ENCODE data around the gene PARD3B. TPM values are rescaled to one million over a fixed set of nuclear protein-coding genes. Genes with fewer than 3 reads are reported as not detected.

PARD3B gene
- total and polyA plus RNA-seq, 2 experiments from 2014 or later: 3.5 to 4.4 TPM

DNA sequence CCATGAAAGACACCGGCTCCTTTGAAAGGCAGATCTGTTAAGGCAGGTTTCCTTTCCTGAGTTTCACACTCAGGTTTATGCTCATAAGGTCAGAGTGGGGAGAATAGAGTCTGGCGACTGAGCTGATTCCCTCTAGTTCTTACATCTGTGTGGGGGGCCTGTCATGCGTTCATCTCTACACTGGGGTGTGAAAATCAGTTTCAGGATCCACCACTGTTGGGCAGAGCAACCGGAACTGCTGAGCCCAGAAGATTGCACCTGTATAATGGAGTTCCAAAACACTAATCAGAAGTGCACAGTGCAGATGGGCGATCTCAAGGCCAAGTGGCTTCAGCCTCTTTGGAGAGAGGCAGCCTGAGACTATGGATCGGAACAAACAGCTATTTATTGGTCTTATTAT, 955.7 kb downstream of the PARD3B start:
- H3K4me2 ChIP-seq: no peak overlapping the region
- H3K27me3 Mint-ChIP-seq (ENCODE audit: insufficient read depth, low read depth, poor library complexity): no peaks in the 10 kb centered on the region
- H3K27ac Mint-ChIP-seq: no peak overlapping the region

More for the DNA sequence above, 955.7 kb downstream of the PARD3B start:
- Histone ChIP-seq H3F3A (replicated peaks; ENCODE audit: low read depth) (no peaks in the 10 kb centered on the region), H4K20me1 (replicated peaks; ENCODE audit: insufficient read depth) (no peaks in the 10 kb centered on the region), H3K4me1 (ENCODE audit: insufficient read depth) (no peaks in the 10 kb centered on the region), H3K36me3 (ENCODE audit: insufficient read depth) (no peaks in the 10 kb centered on the region), H3K9me2 (ENCODE audit: insufficient read depth) (0 out of 2 replicates have a peak, but pooled peaks cover 2% of the 10 kb centered on the region), H3K79me2 (replicated peaks; ENCODE audit: insufficient read depth) (no peaks in the 10 kb centered on the region), H3K27ac (ENCODE audit: low read depth) (no peak overlapping the region), H3K4me3 (no peak overlapping the region), H3K27me3 (ENCODE audit: insufficient read depth) (no peaks in the 10 kb centered on the region), H2AFZ (no peak overlapping the region)
- DNase-seq (ENCODE audit: low spot score) (no peak), ATAC-seq (no peak)
- TF ChIP-seq POLR2AphosphoS5 (IDR thresholded peaks at IDR 0.05; ENCODE audit: low read depth): no peak
- no peak for TF ChIP-seq EZH2phosphoT487 (IDR thresholded peaks at IDR 0.05; ENCODE audit: unreplicated experiment)
- no peak for TF ChIP-seq CREB1 (CRISPR knock-in tag; IDR thresholded peaks at IDR 0.05; ENCODE audit: low read depth)
- TF ChIP-seq, protein P1, sequence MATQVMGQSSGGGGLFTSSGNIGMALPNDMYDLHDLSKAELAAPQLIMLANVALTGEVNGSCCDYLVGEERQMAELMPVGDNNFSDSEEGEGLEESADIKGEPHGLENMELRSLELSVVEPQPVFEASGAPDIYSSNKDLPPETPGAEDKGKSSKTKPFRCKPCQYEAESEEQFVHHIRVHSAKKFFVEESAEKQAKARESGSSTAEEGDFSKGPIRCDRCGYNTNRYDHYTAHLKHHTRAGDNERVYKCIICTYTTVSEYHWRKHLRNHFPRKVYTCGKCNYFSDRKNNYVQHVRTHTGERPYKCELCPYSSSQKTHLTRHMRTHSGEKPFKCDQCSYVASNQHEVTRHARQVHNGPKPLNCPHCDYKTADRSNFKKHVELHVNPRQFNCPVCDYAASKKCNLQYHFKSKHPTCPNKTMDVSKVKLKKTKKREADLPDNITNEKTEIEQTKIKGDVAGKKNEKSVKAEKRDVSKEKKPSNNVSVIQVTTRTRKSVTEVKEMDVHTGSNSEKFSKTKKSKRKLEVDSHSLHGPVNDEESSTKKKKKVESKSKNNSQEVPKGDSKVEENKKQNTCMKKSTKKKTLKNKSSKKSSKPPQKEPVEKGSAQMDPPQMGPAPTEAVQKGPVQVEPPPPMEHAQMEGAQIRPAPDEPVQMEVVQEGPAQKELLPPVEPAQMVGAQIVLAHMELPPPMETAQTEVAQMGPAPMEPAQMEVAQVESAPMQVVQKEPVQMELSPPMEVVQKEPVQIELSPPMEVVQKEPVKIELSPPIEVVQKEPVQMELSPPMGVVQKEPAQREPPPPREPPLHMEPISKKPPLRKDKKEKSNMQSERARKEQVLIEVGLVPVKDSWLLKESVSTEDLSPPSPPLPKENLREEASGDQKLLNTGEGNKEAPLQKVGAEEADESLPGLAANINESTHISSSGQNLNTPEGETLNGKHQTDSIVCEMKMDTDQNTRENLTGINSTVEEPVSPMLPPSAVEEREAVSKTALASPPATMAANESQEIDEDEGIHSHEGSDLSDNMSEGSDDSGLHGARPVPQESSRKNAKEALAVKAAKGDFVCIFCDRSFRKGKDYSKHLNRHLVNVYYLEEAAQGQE (IDR thresholded peaks at IDR 0.05; ENCODE audit: unreplicated experiment): no peak
- TF ChIP-seq, protein P2, sequence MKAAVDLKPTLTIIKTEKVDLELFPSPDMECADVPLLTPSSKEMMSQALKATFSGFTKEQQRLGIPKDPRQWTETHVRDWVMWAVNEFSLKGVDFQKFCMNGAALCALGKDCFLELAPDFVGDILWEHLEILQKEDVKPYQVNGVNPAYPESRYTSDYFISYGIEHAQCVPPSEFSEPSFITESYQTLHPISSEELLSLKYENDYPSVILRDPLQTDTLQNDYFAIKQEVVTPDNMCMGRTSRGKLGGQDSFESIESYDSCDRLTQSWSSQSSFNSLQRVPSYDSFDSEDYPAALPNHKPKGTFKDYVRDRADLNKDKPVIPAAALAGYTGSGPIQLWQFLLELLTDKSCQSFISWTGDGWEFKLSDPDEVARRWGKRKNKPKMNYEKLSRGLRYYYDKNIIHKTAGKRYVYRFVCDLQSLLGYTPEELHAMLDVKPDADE (IDR thresholded peaks at IDR 0.05): no peak
- no peak for TF ChIP-seq NANOG (IDR thresholded peaks at IDR 0.05; ENCODE audit: borderline replicate concordance)
- no peak for TF ChIP-seq EZH2 (IDR thresholded peaks at IDR 0.05; ENCODE audit: low read depth, unreplicated experiment)
- TF ChIP-seq, protein P3, sequence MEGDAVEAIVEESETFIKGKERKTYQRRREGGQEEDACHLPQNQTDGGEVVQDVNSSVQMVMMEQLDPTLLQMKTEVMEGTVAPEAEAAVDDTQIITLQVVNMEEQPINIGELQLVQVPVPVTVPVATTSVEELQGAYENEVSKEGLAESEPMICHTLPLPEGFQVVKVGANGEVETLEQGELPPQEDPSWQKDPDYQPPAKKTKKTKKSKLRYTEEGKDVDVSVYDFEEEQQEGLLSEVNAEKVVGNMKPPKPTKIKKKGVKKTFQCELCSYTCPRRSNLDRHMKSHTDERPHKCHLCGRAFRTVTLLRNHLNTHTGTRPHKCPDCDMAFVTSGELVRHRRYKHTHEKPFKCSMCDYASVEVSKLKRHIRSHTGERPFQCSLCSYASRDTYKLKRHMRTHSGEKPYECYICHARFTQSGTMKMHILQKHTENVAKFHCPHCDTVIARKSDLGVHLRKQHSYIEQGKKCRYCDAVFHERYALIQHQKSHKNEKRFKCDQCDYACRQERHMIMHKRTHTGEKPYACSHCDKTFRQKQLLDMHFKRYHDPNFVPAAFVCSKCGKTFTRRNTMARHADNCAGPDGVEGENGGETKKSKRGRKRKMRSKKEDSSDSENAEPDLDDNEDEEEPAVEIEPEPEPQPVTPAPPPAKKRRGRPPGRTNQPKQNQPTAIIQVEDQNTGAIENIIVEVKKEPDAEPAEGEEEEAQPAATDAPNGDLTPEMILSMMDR (conservative IDR thresholded peaks at IDR 0.05; ENCODE audit: low read depth in 2 of 2): no peak
- TF ChIP-seq ZNF114 (CRISPR knock-in tag; IDR thresholded peaks at IDR 0.05): no peak
- TF ChIP-seq JUNB (IDR thresholded peaks at IDR 0.05; ENCODE audit: unreplicated experiment): no peak
- no peak for TF ChIP-seq ZNF331 (CRISPR knock-in tag; IDR thresholded peaks at IDR 0.05; ENCODE audit: low read depth)
- TF ChIP-seq, protein P4, sequence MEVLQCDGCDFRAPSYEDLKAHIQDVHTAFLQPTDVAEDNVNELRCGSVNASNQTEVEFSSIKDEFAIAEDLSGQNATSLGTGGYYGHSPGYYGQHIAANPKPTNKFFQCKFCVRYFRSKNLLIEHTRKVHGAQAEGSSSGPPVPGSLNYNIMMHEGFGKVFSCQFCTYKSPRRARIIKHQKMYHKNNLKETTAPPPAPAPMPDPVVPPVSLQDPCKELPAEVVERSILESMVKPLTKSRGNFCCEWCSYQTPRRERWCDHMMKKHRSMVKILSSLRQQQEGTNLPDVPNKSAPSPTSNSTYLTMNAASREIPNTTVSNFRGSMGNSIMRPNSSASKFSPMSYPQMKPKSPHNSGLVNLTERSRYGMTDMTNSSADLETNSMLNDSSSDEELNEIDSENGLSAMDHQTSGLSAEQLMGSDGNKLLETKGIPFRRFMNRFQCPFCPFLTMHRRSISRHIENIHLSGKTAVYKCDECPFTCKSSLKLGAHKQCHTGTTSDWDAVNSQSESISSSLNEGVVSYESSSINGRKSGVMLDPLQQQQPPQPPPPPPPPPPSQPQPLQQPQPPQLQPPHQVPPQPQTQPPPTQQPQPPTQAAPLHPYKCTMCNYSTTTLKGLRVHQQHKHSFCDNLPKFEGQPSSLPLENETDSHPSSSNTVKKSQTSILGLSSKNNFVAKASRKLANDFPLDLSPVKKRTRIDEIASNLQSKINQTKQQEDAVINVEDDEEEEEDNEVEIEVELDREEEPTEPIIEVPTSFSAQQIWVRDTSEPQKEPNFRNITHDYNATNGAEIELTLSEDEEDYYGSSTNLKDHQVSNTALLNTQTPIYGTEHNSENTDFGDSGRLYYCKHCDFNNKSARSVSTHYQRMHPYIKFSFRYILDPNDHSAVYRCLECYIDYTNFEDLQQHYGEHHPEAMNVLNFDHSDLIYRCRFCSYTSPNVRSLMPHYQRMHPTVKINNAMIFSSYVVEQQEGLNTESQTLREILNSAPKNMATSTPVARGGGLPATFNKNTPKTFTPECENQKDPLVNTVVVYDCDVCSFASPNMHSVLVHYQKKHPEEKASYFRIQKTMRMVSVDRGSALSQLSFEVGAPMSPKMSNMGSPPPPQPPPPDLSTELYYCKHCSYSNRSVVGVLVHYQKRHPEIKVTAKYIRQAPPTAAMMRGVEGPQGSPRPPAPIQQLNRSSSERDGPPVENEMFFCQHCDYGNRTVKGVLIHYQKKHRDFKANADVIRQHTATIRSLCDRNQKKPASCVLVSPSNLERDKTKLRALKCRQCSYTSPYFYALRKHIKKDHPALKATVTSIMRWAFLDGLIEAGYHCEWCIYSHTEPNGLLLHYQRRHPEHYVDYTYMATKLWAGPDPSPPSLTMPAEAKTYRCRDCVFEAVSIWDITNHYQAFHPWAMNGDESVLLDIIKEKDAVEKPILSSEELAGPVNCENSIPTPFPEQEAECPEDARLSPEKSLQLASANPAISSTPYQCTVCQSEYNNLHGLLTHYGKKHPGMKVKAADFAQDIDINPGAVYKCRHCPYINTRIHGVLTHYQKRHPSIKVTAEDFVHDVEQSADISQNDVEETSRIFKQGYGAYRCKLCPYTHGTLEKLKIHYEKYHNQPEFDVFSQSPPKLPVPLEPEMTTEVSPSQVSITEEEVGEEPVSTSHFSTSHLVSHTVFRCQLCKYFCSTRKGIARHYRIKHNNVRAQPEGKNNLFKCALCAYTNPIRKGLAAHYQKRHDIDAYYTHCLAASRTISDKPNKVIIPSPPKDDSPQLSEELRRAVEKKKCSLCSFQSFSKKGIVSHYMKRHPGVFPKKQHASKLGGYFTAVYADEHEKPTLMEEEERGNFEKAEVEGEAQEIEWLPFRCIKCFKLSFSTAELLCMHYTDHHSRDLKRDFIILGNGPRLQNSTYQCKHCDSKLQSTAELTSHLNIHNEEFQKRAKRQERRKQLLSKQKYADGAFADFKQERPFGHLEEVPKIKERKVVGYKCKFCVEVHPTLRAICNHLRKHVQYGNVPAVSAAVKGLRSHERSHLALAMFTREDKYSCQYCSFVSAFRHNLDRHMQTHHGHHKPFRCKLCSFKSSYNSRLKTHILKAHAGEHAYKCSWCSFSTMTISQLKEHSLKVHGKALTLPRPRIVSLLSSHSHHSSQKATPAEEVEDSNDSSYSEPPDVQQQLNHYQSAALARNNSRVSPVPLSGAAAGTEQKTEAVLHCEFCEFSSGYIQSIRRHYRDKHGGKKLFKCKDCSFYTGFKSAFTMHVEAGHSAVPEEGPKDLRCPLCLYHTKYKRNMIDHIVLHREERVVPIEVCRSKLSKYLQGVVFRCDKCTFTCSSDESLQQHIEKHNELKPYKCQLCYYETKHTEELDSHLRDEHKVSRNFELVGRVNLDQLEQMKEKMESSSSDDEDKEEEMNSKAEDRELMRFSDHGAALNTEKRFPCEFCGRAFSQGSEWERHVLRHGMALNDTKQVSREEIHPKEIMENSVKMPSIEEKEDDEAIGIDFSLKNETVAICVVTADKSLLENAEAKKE (CRISPR knock-in tag; IDR thresholded peaks at IDR 0.05): no peak
- no peak for TF ChIP-seq STAT1 (IDR thresholded peaks at IDR 0.05; ENCODE audit: unreplicated experiment)
- no peak overlapping the region for H3K4me3 Mint-ChIP-seq
- peaks cover 5% of the 10 kb centered on the region; the same call in 1 of the 3 replicates for H3K36me3 Mint-ChIP-seq (ENCODE audit: low read depth)
- no peaks in the 10 kb centered on the region; the same call in 2 of the 3 replicates for H3K9me3 Mint-ChIP-seq
- H3K4me1 Mint-ChIP-seq: peaks cover 15% of the 10 kb centered on the region
